NOMO-1 treated with dmso at 0.1 percent for 144 hours (cell line): ENCODE measurements around the gene COQ4.
"Not testable (repeated sequence)": the region's sequence is repeated elsewhere in the genome, so short reads cannot be mapped to it uniquely, and the experiment has no call there.

Experiments used
- DNase-seq: peaks from one replicate; lab custom pipeline; 2025; ENCODE audit not compliant: unreplicated experiment; lab: John Stamatoyannopoulos, UW

The COQ4 gene

GRCh38 chr9:128322404-128323211, at the start of gene COQ4, which contains the start of gene TRUB2:
Gene COQ4 (plus strand): TSS chr9:128322839. CDS start chr9:128322859, 20 bp downstream.
Gene TRUB2 (minus strand): TSS chr9:128322447. CDS start chr9:128322408, 39 bp downstream.
- DNase-seq, result peak; percentile 93

- DNase-seq, result no peak
These were observed 48.4 kb upstream of the COQ4 start for GRCh38 chr9:128274245-128274644.

- no peak for DNase-seq
These were observed 47.2 kb upstream of the COQ4 start, which contains the start of gene GOLGA2 for GRCh38 chr9:128275198-128276007. Gene GOLGA2 (minus strand): TSS chr9:128276007. CDS start chr9:128275976, 31 bp downstream.

GRCh38 chr9:128276008-128276573, 46.5 kb upstream of the COQ4 start, which contains the start of gene SWI5:
Gene SWI5 (plus strand): TSS chr9:128276276.
- DNase-seq, result peak; percentile 99

GRCh38 chr9:128276574-128277270, 45.9 kb upstream of the COQ4 start:
- DNase-seq, result no peak

- DNase-seq, result not testable (repeated sequence)
These were observed 43.3 kb upstream of the COQ4 start for GRCh38 chr9:128279088-128280073.

- DNase-seq, result no peak
These were observed 42.5 kb upstream of the COQ4 start for GRCh38 chr9:128280084-128280622.

- no peak for DNase-seq
These were observed 40.1 kb upstream of the COQ4 start for GRCh38 chr9:128282500-128282899.

- DNase-seq, result no peak
These were observed 37.4 kb upstream of the COQ4 start for GRCh38 chr9:128285033-128285784.

GRCh38 chr9:128286440-128286839, 36.2 kb upstream of the COQ4 start:
- no peak for DNase-seq

GRCh38 chr9:128288273-128289004, 34.2 kb upstream of the COQ4 start:
- no peak for DNase-seq

- DNase-seq, result no peak
These were observed 30.6 kb upstream of the COQ4 start for GRCh38 chr9:128292009-128292408.

- DNase-seq, result no peak
These were observed 29.5 kb upstream of the COQ4 start for GRCh38 chr9:128293091-128293490.

GRCh38 chr9:128294142-128294541, 28.5 kb upstream of the COQ4 start:
- DNase-seq, result no peak

- DNase-seq, result no peak
These were observed 26.1 kb upstream of the COQ4 start for GRCh38 chr9:128296340-128297220.

- no peak for DNase-seq
These were observed 25.3 kb upstream of the COQ4 start for GRCh38 chr9:128297221-128297773.
